Measurements from ENCODE around the gene RAPGEF4.

DNA sequence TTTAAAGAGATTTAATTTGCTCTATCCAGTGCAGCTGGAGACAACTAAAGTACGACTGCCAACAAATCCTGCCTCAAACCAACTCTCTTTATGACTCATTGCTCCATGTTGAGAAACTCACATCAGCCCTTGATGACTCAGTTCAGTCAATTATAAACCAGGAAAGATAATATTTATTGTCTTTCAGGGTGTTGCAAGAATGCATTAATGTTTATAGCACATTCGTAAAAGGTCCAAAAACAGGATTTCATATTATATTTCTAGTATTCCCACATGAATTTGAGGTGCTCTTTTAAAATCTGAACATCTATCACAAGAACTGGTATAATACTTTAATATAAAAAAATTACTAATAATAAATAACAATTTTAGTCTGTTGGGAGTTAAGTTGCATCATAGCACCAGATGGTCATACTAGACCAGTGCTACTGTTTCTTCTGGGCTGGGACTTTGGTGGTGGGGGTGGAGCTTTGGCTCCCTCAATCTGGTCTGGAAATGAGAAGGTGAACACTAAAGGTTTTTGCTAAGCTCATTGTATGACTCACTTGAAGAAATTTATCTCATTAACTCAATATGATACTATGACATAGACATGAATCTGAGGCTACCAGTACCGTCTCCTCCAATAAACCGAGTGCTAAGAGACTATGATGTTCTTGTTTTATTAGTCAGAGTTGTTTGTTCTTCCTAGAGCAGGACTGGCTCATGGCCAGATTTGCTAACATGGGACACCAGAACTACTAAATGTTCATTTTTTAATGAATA, 313.4 kb downstream of the RAPGEF4 start:
- TF ChIP-seq, protein P1, sequence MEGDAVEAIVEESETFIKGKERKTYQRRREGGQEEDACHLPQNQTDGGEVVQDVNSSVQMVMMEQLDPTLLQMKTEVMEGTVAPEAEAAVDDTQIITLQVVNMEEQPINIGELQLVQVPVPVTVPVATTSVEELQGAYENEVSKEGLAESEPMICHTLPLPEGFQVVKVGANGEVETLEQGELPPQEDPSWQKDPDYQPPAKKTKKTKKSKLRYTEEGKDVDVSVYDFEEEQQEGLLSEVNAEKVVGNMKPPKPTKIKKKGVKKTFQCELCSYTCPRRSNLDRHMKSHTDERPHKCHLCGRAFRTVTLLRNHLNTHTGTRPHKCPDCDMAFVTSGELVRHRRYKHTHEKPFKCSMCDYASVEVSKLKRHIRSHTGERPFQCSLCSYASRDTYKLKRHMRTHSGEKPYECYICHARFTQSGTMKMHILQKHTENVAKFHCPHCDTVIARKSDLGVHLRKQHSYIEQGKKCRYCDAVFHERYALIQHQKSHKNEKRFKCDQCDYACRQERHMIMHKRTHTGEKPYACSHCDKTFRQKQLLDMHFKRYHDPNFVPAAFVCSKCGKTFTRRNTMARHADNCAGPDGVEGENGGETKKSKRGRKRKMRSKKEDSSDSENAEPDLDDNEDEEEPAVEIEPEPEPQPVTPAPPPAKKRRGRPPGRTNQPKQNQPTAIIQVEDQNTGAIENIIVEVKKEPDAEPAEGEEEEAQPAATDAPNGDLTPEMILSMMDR (IDR thresholded peaks at IDR 0.05; ENCODE audit: control extremely low read depth in 1 of 3, insufficient read depth in 1 of 3, low read depth in 1 of 3, low read length in 3 of 3): no peak
- TF ChIP-seq EP300 (IDR thresholded peaks at IDR 0.05; ENCODE audit: borderline replicate concordance in 1 of 2, low read depth in 2 of 2, low read length in 2 of 2) (no peak), SIN3A (conservative IDR thresholded peaks at IDR 0.05 in 1 of 2, IDR thresholded peaks at IDR 0.05 in 1 of 2; ENCODE audit: low read depth in 1 of 2, low read length in 2 of 2) (no peak), POLR2A (IDR thresholded peaks at IDR 0.05; ENCODE audit: control extremely low read depth in 1 of 2, low read depth in 2 of 2, low read length in 2 of 2) (no peak), ZNF274 (IDR thresholded peaks at IDR 0.05; ENCODE audit: borderline replicate concordance, extremely low read depth, low read length) (no peak), KDM1A (IDR thresholded peaks at IDR 0.05; ENCODE audit: borderline replicate concordance, low read length) (no peak), POU5F1 (IDR thresholded peaks at IDR 0.05; ENCODE audit: low read depth, low read length) (no peak), TAF1 (IDR thresholded peaks at IDR 0.05; ENCODE audit: low read depth, low read length) (no peak), EGR1 (IDR thresholded peaks at IDR 0.05; ENCODE audit: borderline replicate concordance, low read depth, low read length) (no peak), GABPA (IDR thresholded peaks at IDR 0.05; ENCODE audit: borderline replicate concordance, insufficient read depth, low read length) (no peak), YY1 (IDR thresholded peaks at IDR 0.05; ENCODE audit: low read depth, low read length) (no peak)

Data from H1 (cell line).